ENCODE measurements around the gene C11orf91.
"Not testable (repeated sequence)": the region's sequence is repeated elsewhere in the genome, so short reads cannot be mapped to it uniquely, and the experiment has no call there.

Gene C11orf91

DNA sequence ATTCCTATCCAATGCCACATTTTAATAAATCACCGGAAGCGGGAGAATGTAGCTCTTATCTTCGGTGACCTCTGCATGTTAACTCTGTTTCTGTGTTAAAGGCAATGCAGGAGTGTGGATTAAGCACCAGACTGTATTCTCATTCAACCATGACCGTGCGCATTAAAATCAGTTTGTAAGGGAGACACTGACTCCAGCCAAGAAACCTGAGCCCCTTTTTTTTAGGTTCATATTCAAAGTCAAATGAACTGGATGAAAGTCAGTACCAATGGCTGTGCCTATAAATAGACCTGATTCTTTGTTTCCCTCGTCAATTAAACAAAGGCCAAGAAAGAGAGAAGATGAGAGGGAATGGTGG, 32.2 kb downstream of the C11orf91 start:
- no peak for DNase-seq

GRCh38 chr11:33667819-33668467, 32.7 kb downstream of the C11orf91 start:
- DNase-seq, result no peak

- DNase-seq, result no peak
Measured at GRCh38 chr11:33665350-33666106, 35.1 kb downstream of the C11orf91 start.

DNA sequence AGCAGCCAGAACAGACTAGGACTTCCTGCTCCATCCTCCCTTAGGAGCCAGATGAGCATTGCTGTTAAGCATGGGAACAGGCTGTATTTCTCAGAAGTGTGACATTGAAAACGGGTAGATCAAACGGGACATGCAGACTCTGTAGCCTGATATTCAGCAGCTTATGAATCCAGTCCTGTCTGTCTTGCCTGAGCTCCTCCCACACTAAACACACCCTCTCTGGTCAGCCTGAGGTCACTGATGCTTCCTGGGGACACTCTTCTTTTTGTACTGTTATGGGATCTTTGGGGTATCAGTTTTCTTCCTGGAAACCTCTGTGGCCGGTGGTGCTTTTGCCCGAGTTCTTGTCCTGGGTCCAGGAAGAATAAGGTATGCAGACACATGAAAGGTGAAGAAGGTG, 35.8 kb downstream of the C11orf91 start:
- DNase-seq, result no peak

DNA sequence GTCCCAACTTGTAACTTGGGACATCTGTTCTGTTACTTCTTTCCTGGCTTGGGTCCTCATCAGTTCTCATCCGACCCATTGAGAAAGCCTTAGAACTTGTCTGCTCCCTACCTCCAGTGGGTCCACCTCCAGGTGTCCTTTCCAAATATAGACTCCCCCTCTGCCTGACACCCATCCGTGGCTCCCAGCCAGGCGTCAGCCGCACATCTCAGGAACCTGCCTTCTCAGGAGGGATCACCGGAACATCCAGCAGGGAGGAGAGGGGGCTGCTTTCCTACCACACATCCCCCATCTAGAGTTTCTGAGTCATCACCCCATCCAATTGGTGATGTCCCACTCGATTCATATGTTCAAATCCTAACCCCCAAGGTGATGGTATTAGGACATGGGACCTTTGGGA, 36.5 kb downstream of the C11orf91 start:
- DNase-seq, result no peak

DNA sequence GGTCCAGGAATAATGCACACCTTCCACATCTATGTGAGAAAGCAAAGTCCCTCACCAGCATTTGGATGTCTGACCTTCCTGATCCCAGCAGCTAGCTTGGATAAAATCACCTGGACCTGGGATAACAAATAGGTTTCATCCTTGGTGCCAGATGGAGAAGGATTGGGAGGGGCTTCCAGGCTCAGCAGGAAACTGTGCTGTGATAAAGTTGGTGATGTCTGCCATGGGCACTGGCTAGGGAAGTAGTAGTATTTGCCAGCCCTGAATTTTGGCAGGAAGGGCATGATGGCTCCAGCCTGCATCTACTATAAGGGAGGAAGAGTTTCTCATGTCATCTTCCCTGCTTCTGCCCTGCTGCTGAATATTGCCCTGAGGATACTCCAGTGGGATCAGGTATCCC, 37.5 kb downstream of the C11orf91 start:
- no peak for DNase-seq

- DNase-seq, result not testable (repeated sequence)
Measured at GRCh38 chr11:33661526-33661925, 39.1 kb downstream of the C11orf91 start.

GRCh38 chr11:33660962-33661361, 39.7 kb downstream of the C11orf91 start:
- no peak for DNase-seq

- DNase-seq, result no peak
Measured at GRCh38 chr11:33659370-33660139, 41.1 kb downstream of the C11orf91 start.

GRCh38 chr11:33658195-33658900, 42.3 kb downstream of the C11orf91 start:
- DNase-seq, result no peak

DNA sequence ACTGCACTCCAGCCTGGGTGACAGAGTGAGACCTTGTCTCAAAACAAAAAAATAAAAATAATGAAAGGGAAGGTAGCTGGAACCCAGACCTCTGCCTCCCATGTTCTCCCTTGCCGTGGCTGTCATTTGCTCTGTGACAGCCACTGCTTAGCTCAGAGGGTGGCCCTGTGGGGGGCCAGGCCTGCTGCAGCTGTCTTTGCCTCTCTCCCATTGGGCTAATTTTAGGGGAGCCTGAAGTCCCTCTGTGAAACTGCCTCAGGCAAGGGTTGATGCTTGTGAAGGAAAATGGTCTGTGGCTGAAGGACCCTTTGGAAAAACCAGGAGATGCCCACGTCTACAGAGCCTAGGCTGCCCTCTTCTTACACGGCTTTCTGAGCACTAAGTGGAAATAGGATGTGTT, 42.9 kb downstream of the C11orf91 start:
- DNase-seq, result no peak

DNA sequence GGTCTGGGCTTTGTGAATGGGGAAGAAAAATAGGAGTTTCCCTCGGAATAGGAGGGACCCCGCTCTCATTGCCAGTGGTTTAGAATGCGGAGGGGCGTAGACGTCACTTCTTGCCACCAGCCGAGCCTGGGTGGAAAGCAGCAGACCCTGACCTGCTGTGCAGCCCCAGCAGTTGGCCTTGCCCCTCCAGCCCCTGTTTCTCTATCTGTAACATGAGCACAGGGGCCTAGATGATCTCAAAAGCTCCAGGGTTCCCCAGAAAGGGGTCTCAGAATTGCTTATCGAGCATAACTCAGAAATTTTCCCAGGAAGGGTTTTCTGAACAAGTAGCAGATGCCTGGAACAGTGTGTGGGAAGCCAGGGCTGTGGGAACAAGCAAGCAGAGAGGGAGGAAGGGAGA, 43.9 kb downstream of the C11orf91 start:
- no peak for DNase-seq

GRCh38 chr11:33655842-33656600, 44.6 kb downstream of the C11orf91 start:
- no peak for DNase-seq

DNA sequence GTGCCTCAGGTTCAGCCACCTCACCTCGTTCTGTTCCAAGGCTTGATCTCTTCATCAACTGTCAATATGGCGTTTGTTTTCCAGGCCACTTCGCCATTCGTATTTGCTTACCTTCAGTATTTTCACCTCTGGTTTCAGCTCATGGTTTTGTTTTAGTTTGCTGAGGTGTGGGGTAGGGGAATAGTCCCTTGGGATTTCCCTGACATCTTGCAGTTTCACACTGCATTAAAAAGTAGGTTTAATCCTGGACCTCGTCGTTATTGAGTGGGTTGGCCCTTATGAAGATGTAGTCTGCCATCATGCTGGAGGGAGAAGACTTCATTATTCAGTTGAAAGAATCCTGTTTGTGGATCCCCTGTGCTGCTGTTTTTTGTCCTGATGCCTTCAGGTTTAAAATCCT, 46.0 kb downstream of the C11orf91 start:
- no peak for DNase-seq

GRCh38 chr11:33652930-33653329, 47.7 kb downstream of the C11orf91 start:
- no peak for DNase-seq

DNA sequence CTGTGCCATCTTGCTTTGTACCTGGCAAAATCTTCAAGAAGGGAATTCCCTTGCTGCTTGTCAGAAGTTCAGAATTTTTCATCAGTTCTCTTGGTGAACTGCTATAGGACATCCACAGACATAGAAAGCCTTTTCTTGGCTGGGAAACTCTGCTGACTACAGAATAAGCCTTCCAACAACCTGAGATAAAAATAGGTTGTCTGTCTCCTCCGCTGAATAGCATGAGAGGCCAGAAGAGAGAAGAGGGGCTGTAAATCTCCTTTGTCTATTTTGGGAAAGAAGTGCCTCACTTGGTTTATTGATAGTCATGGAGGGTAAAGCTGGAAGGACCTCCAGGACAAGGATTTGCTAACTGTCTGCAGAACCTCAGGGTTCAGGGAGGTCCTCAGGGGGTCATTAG, 48.2 kb downstream of the C11orf91 start:
- DNase-seq, result no peak

GRCh38 chr11:33651990-33652389, 48.6 kb downstream of the C11orf91 start:
- DNase-seq, result no peak

DNA sequence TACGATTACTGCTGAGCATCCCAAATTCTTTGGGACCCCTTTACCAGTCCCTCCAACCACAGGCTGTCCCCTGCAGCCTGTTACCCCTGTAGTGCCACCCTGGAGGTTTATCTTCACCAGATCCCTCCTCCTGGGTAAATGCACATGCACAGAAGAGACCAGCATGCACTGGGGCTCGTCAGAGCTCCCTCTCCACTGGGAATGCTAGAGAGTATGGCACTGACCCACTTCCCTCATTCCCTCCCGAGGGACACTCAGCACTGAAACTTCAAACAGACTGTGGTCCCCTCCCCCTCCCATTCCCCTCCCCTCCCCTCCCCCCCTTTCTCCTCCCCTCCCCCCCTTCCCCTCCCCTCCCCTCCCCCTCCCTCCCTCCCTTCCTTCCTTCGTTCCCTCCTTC, 49.1 kb downstream of the C11orf91 start:
- DNase-seq, result no peak

GRCh38 chr11:33649944-33650343, 50.7 kb downstream of the C11orf91 start:
- DNase-seq, result no peak
